Activated B cell treated with CpG ODN at 0.5 μM for 24 hours (primary cell): ENCODE measurements around the gene ST6GAL1. TPM values are rescaled to one million over a fixed set of nuclear protein-coding genes. Genes with fewer than 3 reads are reported as not detected.
A peak's percentile ranks its signal among the peaks of the same experiment; 100 is the strongest.
"Not testable (repeated sequence)": the region's sequence is repeated elsewhere in the genome, so short reads cannot be mapped to it uniquely, and the experiment has no call there.

Experiments used
- ATAC-seq: fragments of 200-7000 bp; cut with Tn5 transposase; one replicate; pipeline ENCODE4 v1.10.0; 2021; ENCODE audit warnings: low read depth, mild to moderate bottlenecking, moderate library complexity
- CTCF ChIA-PET: fragments of 350-600 bp; sonication (Branson Sonifier 250); formaldehyde crosslinking; loops from one replicate; lab custom pipeline; 2021; ENCODE audit warnings: antibody characterized with exemption; lab: Charles Lee
- POLR2A ChIA-PET: fragments of 350-600 bp; sonication (Branson Sonifier 250); formaldehyde crosslinking; loops from one replicate; lab custom pipeline; 2021; ENCODE audit warnings: antibody characterized with exemption; lab: Charles Lee
- DNase-seq: peaks from one replicate; pipeline ENCODE4 v3.0.0; 2022
- H3K27ac Mint-ChIP-seq: one replicate; pipeline ENCODE4 v1.8.0; 2020; ENCODE audit warnings: mixed read lengths
- H3K27me3 Mint-ChIP-seq: one replicate; pipeline ENCODE4 v1.8.0; 2021; ENCODE audit warnings: mixed read lengths
- H3K36me3 Mint-ChIP-seq: one replicate; pipeline ENCODE4 v1.8.0; 2021; ENCODE audit warnings: low read depth, mixed read lengths
- H3K4me1 Mint-ChIP-seq: one replicate; pipeline ENCODE4 v1.8.0; 2021; ENCODE audit warnings: mixed read lengths
- H3K4me3 Mint-ChIP-seq: one replicate; pipeline ENCODE4 v1.8.0; 2020; ENCODE audit warnings: mild to moderate bottlenecking, mixed read lengths
- H3K9me3 Mint-ChIP-seq: one replicate; pipeline ENCODE4 v1.8.0; 2020; ENCODE audit warnings: mixed read lengths
- intact Hi-C: fragments of 100-400 bp; cut with micrococcal nuclease; formaldehyde crosslinking; loops from one replicate; pipeline ENCODE4 v1.15.1; 2024
- total RNA-seq: library from RNA; stranded (reverse); gene quantifications from 2 replicates; pipeline ENCODE4 v1.2.3, GENCODE V29; 2022
- TF ChIP-seq, protein P1 (sequence below): fragments of 200-600 bp; IDR thresholded peaks from one replicate; pipeline ENCODE4 v1.8.0; 2022; ENCODE audit warnings: antibody characterized with exemption, mild to moderate bottlenecking

Gene ST6GAL1
- total RNA-seq, 1 donor from 2014 or later: 328 TPM

DNA sequence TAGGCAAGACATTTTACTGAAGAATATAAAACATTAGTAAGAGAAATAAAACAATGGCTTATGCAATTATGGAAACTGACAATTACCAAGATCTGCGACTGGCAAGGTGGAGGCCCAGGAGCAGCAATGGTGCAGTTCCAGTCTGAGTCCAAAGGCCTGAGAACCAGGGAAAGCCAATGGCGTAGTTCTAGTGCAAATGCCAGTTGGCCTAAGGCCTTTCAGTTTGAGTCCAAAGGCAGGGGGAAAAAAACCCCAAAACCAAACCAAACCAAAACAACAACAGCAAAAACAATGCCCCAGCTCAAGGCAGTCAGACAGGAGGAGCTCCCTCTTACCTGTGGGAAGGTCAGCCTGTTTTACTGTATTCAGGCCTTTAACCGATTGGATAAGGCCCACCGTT is 72.6 kb downstream of the ST6GAL1 start:
- CTCF ChIA-PET: no interaction called here

DNA sequence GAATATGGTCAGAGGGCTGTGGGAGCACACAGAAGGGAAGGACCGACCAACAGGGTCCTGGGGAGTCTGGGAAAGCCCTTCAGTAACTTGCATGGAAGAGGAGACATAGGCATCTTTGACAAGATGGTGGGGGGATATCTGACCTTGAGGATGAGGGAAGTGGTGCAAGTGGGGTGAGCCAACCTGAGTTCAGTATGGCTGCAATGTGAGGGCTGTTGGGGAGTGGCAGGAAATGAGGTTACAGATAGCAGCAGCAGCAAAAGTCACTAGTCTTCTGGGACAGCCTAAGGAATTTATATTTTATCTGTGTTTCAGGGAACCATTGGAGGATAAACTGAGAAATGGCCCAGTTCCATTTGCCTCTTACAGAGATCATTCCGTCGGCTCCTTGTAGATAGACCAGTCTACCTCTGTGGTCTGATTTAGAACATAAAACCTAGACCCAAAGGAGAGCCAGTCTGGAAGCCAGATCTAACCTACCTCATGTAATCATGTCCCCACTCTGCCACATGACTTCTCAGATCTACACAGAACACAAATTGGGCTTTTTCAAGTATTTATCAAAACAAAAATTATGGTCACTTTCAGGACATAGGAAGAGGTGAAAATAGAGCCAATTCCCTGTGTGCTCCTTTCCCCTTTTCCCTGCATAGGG is 75.6 kb downstream of the ST6GAL1 start:
- Mint-ChIP-seq H3K4me1 (peaks cover 93% of the 10 kb centered on the region), H3K4me3 (no peak overlapping the region), H3K27me3 (no peaks in the 10 kb centered on the region), H3K27ac (peak overlapping the region; percentile 77), H3K9me3 (peaks cover 10% of the 10 kb centered on the region), H3K36me3 (peaks cover 67% of the 10 kb centered on the region)
- TF ChIP-seq, protein P1, sequence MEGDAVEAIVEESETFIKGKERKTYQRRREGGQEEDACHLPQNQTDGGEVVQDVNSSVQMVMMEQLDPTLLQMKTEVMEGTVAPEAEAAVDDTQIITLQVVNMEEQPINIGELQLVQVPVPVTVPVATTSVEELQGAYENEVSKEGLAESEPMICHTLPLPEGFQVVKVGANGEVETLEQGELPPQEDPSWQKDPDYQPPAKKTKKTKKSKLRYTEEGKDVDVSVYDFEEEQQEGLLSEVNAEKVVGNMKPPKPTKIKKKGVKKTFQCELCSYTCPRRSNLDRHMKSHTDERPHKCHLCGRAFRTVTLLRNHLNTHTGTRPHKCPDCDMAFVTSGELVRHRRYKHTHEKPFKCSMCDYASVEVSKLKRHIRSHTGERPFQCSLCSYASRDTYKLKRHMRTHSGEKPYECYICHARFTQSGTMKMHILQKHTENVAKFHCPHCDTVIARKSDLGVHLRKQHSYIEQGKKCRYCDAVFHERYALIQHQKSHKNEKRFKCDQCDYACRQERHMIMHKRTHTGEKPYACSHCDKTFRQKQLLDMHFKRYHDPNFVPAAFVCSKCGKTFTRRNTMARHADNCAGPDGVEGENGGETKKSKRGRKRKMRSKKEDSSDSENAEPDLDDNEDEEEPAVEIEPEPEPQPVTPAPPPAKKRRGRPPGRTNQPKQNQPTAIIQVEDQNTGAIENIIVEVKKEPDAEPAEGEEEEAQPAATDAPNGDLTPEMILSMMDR: no peak
- ATAC-seq (no peak), DNase-seq (no peak)
- intact Hi-C loops: no loop called here
- ChIA-PET POLR2A (interaction anchor here (0.6 to 1.8 kb wide), 3 partner anchors 12 to 36 kb away, joined by 3 to 5 read pairs (median 3); no protein-coding TSS in a partner anchor), CTCF (no interaction called here)

More for the DNA sequence above, 72.6 kb downstream of the ST6GAL1 start:
- DNase-seq (no peak), ATAC-seq (no peak)
- Mint-ChIP-seq H3K27me3 (no peaks in the 10 kb centered on the region), H3K4me1 (peaks cover 94% of the 10 kb centered on the region), H3K36me3 (peaks cover 62% of the 10 kb centered on the region), H3K4me3 (no peak overlapping the region), H3K27ac (peak overlapping the region; percentile 89), H3K9me3 (peaks cover 6% of the 10 kb centered on the region)
- intact Hi-C loops: no loop called here
- TF ChIP-seq, protein P1: no peak
- POLR2A ChIA-PET: interaction anchor here (1.4 to 6.3 kb wide), 3 partner anchors 10 to 62 kb away, joined by 5 to 44 read pairs (median 33); no protein-coding TSS in a partner anchor

DNA sequence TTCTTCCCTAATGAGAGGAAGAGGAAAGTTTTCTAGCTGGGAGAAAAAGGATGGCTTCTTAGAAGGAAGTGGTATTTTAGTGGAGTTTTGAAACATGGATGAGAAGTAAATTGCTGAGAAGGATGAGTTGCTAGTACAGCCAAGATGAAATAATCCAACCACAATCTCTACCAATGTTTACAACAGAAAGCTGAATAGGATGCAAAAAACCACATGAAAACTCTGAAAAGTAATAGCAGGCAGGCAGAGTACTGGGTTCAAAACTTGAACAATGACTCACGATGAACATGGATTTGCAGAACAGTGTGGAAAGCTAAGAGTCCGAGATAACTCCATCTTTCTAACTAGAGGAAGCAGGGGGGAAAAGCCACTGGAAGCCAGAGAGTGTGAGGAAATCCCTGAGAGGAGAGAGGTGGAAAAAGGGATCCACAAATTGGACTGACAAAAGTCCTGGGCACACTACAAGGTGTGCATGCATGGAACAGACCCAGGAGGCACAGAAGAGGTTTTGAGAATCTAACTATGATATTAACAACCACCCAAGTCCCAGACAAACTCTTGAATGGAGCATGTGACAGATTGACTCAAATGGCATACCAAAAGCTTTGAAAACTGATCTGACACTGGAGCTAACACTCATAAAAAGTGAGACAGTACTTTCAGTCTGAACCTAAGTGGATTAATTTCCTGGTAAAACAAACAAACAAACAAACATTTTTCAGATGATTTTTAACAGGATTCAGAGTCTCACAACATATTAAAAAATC is 76.7 kb downstream of the ST6GAL1 start:
- Mint-ChIP-seq H3K4me1 (peaks cover 93% of the 10 kb centered on the region), H3K27ac (peak overlapping the region; percentile 70), H3K4me3 (no peak overlapping the region), H3K36me3 (peaks cover 67% of the 10 kb centered on the region), H3K9me3 (peaks cover 10% of the 10 kb centered on the region), H3K27me3 (no peaks in the 10 kb centered on the region)
- TF ChIP-seq, protein P1: no peak
- ChIA-PET CTCF (interaction anchor here (0.7 to 0.9 kb wide), 2 partner anchors 14 to 158 kb away, joined by 3 read pairs; no protein-coding TSS in a partner anchor), POLR2A (interaction anchor here (0.8 to 1.8 kb wide), 3 partner anchors 13 to 23 kb away, joined by 3 read pairs; no protein-coding TSS in a partner anchor)
- intact Hi-C loops: no loop called here
- DNase-seq (no peak), ATAC-seq (no peak)

DNA sequence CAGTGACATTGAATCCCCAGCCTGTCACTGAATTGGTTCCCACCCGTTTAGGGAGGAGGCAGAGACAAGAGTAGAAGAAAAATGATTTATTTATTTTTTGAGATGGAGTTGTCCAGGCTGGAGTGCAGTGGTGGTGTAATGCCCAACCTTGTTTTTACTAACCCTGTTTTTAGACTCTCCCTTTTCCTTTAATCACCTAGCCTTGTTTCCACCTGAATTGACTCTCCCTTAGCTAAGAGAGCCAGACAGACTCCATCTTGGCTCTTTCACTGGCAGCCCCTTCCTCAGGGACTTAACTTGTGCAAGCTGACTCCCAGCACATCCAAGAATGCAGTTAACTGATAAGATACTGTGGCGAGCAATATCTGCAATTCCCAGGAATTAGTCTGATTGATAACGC is 80.1 kb downstream of the ST6GAL1 start:
- CTCF ChIA-PET, H3K4me3 Mint-ChIP-seq, H3K27me3 Mint-ChIP-seq, intact Hi-C loops, DNase-seq, H3K9me3 Mint-ChIP-seq, ATAC-seq: not testable (repeated sequence)
- H3K36me3 Mint-ChIP-seq: peaks cover 61% of the 10 kb centered on the region
- peaks cover 95% of the 10 kb centered on the region for H3K4me1 Mint-ChIP-seq
- H3K27ac Mint-ChIP-seq: peak overlapping the region; percentile 65
- POLR2A ChIA-PET: interaction anchor here (1.3 to 4.3 kb wide), 3 partner anchors 11 to 15 kb away, joined by 6 to 51 read pairs (median 21); no protein-coding TSS in a partner anchor

DNA sequence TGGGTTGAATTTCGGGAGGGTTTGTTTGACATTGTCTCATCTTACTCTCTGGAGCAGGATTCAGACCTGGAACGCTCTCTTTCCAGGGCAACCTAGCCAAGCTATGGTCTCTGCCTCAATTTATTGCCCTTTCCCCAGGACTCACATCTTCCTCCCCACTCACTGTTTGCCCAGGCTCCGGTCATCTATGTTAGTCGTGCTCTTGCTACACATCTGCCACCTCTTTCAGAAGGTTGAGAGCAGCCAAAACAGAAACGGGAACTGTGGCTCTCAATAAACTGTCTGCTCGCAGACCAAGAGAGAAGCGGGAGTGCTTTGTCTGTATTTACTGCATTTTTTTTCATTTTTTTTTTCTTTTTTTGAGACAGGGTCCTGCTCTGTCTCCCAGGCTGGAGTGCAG is 81.6 kb downstream of the ST6GAL1 start:
- H3K4me3 Mint-ChIP-seq: peak overlapping the region; percentile 71
- H3K27ac Mint-ChIP-seq: peak overlapping the region; percentile 87
- H3K9me3 Mint-ChIP-seq: peaks cover 7% of the 10 kb centered on the region
- POLR2A ChIA-PET: interaction anchor here (0.5 to 4.3 kb wide), 9 partner anchors 9 to 81 kb away, joined by 3 to 51 read pairs (median 5); no protein-coding TSS in a partner anchor
- no peaks in the 10 kb centered on the region for H3K27me3 Mint-ChIP-seq
- H3K4me1 Mint-ChIP-seq: peaks cover 96% of the 10 kb centered on the region
- CTCF ChIA-PET: interaction anchor here (1.1 to 1.5 kb wide), 2 partner anchors 14 to 22 kb away, joined by 4 read pairs; no protein-coding TSS in a partner anchor
- ATAC-seq (peak; percentile 22), DNase-seq (no peak)
- peaks cover 47% of the 10 kb centered on the region for H3K36me3 Mint-ChIP-seq
- TF ChIP-seq, protein P1: no peak
- intact Hi-C loops: loop anchor here (1.0 to 2.0 kb wide), 3 partner anchors 12 to 26 kb away; no protein-coding TSS in a partner anchor
